Left colon (tissue), 2 donors: Measurements from ENCODE around the gene STMN3. TPM values are rescaled to one million over a fixed set of nuclear protein-coding genes. Genes with fewer than 3 reads are reported as not detected.

Experiments
- ATAC-seq: fragments of 200-7000 bp; cut with Tn5 transposase; one replicate; pipeline ENCODE4 v1.9.1; 2020; ENCODE audit warnings: mild to moderate bottlenecking, moderate library complexity
- DNase-seq, 2 donors: peaks; one replicate each; pipeline ENCODE4 v3.0.0-alpha.2; 2020
- intact Hi-C, 2 donors: fragments of 100-400 bp; cut with DNase I in 1 of 2; cut with micrococcal nuclease in 1 of 2; formaldehyde crosslinking; loops; one replicate each; pipeline versions ENCODE4 v1.11.2 to v1.14.0; 2022; cut with DNase I, micrococcal nuclease
- long read RNA-seq: library from polyadenylated mRNA; unstranded; transcript quantifications from one replicate; pipeline ENCODE4 v2.0.0, GENCODE V29; 2021
- total RNA-seq, 2 donors: library from RNA; stranded (reverse); fragmentation: NEBNext Ultra II Directional; extraction: Animal tissue kit (Norgen Biotek cat#: 25700); gene quantifications; one replicate each; pipeline ENCODE4 v1.2.1, GENCODE V29; 2021
- donor health status: DM: no; HTN: no; CAD: no.
- donor health status: DM: yes; HTN: yes; CAD: no.

The STMN3 gene
- 1 to 10 TPM; 2.9 to 5.5 TPM for total RNA-seq
- long read RNA-seq: 0 reads

DNA sequence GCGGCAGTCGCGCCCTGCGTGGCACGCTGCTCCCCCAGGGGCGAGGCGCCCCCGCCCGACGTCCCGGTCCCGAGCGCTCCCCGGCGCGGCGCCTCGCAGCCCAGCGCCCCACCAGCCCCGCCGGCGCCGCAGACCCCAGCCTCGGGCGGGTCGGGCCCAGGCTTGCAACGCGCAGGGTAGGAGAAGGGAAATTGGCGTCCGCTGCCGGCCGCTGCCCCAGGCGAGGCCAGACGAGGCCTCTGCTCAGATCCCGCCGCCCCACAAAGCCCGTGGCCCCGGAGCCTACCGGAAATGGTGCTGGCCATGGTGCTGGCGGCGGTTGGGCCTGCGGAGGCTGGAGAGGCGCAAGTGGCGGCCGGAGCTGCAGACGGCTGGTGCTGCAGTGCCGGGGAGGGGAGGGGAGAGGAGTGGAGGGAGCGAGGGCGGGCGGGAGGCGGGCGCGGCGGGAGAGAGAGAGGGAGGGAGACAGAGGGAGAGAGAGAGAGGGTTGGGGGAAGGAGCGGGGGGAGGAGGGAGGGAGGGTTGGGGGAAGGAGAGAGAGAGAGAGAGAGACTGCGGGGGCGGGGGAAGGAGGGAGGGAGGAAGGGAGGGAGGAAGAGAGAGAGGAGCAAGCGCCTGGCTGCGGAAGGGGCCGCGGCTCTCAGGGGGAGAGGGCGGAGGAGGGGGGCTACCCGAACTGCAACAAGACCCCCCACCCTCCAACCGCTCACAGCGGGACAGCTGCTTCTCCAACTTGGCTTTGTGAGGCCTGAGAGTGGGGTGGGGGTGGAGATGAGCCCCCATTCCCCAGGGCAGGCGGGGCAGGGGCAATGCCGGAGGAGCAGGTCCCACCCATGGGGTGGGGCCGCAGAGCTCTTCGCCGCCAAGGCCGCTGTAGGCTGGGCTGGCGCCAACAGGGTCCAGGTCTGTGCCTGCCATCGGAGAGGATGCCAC lies at the start of gene STMN3:
Gene STMN3 (minus strand): TSS at position 384 of the 933 bp plus-strand sequence. CDS start 79 bp downstream, at position 305.
- ATAC-seq (peak; percentile 72), DNase-seq (peak; percentile 82 to 86)
- intact Hi-C loops: no loop called here

GRCh38 chr20:63702036-63702665 lies 48.9 kb upstream of the STMN3 start:
- intact Hi-C loops: no loop called here
- no peak for ATAC-seq

GRCh38 chr20:63701329-63702035 lies 48.3 kb upstream of the STMN3 start:
- intact Hi-C loops: no loop called here
- no peak for DNase-seq

More at GRCh38 chr20:63702036-63702665, 48.9 kb upstream of the STMN3 start:
- no peak for DNase-seq

GRCh38 chr20:63701051-63701328 lies 47.8 kb upstream of the STMN3 start:
- ATAC-seq: no peak
- intact Hi-C loops: no loop called here
- no peak for DNase-seq

More at GRCh38 chr20:63701329-63702035, 48.3 kb upstream of the STMN3 start:
- no peak for ATAC-seq

GRCh38 chr20:63700199-63701050 lies 47.2 kb upstream of the STMN3 start:
- no peak for DNase-seq
- intact Hi-C loops: no loop called here
- ATAC-seq: no peak

- intact Hi-C loops: no loop called here
- no peak for ATAC-seq
- no peak for DNase-seq
Measured at GRCh38 chr20:63699466-63700198, 46.4 kb upstream of the STMN3 start.

GRCh38 chr20:63698739-63699465 lies 45.7 kb upstream of the STMN3 start:
- intact Hi-C loops: no loop called here
- no peak for DNase-seq
- ATAC-seq: no peak

DNA sequence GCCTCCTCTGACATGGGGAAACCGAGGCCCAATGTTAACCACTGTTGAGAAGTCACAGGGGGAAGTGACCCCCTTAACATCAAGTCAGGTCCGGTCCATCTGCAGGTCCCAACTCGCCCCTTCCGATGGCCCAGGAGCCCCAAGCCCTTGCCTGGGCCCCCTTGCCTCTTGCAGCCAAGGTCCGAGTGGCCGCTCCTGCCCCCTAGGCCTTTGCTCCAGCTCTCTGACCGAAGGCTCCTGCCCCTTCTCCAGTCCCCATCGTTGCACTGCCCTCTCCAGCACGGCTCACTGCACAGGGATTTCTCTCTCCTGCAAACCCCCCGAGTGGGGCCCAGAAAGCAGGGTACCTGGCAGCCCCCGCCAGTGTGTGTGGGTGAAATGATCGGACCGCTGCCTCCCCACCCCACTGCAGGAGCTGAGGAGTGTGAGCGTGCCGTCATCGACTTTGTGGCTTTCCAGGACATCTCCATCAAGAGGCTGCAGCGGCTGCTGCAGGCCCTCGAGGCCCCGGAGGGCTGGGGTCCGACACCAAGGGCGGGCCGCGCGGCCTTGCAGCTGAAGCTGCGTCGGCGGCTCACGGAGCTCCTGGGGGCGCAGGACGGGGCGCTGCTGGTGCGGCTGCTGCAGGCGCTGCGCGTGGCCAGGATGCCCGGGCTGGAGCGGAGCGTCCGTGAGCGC lies 44.8 kb upstream of the STMN3 start:
- ATAC-seq: no peak
- intact Hi-C loops: no loop called here
- no peak for DNase-seq

DNA sequence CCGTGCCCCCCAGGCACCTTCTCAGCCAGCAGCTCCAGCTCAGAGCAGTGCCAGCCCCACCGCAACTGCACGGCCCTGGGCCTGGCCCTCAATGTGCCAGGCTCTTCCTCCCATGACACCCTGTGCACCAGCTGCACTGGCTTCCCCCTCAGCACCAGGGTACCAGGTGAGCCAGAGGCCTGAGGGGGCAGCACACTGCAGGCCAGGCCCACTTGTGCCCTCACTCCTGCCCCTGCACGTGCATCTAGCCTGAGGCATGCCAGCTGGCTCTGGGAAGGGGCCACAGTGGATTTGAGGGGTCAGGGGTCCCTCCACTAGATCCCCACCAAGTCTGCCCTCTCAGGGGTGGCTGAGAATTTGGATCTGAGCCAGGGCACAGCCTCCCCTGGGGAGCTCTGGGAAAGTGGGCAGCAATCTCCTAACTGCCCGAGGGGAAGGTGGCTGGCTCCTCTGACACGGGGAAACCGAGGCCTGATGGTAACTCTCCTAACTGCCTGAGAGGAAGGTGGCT lies 44.2 kb upstream of the STMN3 start:
- peak; percentile 4 for ATAC-seq
- no peak for DNase-seq
- intact Hi-C loops: no loop called here

- ATAC-seq: peak; percentile 20
- DNase-seq: no peak
- intact Hi-C loops: no loop called here
Measured at GRCh38 chr20:63696628-63697356, 43.6 kb upstream of the STMN3 start, which contains the start of gene TNFRSF6B. Gene TNFRSF6B, plus strand, starts transcription at chr20:63696652. Its CDS starts 116 bp downstream, at chr20:63696768.

- DNase-seq (peak in 1 of 2 donors; percentile 66), ATAC-seq (peak; percentile 62)
- intact Hi-C loops: no loop called here
Measured at GRCh38 chr20:63696306-63696627, 43.0 kb upstream of the STMN3 start.

GRCh38 chr20:63695424-63696305 lies 42.4 kb upstream of the STMN3 start:
- intact Hi-C loops: no loop called here
- DNase-seq: no peak
- ATAC-seq: no peak

GRCh38 chr20:63694584-63695423 lies 41.6 kb upstream of the STMN3 start:
- ATAC-seq: no peak
- intact Hi-C loops: no loop called here
- DNase-seq: no peak
